GM12878 (cell line): Measurements from ENCODE around the gene MALRD1.

Experiments
- CEBPB ChIP-seq, 2 experiments: fragments of 150-350 bp in 1 of 2; IDR thresholded peaks; 2 replicates each; pipeline ENCODE4 v1.6.1; 2012 to 2014; ENCODE audit warnings: low read depth in 2 of 2, low read length in 2 of 2, borderline replicate concordance in 1 of 2, inconsistent platforms in 1 of 2
- FOXK2 ChIP-seq: fragments of 450-650 bp; IDR thresholded peaks from 2 replicates; pipeline ENCODE4 v1.6.1; 2017; ENCODE audit warnings: mild to moderate bottlenecking, moderate library complexity
- HDAC2 ChIP-seq: fragments of 200-600 bp; sonication (generic); IDR thresholded peaks from 2 replicates; pipeline ENCODE4 v1.6.1; 2017
- RCOR1 ChIP-seq: conservative IDR thresholded peaks from 2 replicates; pipeline ENCODE4 v1.6.1; 2012; ENCODE audit warnings: low read depth, low read length, improper control_type of control experiment
- TF ChIP-seq, protein P1 (sequence below), 3 experiments: IDR thresholded peaks in 2 of 3; conservative IDR thresholded peaks in 1 of 3; 2 replicates each; pipeline ENCODE4 v1.5.1; 2011; ENCODE audit warnings: low read depth in 3 of 3, low read length in 3 of 3, mild to moderate bottlenecking in 3 of 3, control low read depth in 2 of 3, moderate library complexity in 2 of 3, inconsistent platforms in 1 of 3, mixed read lengths in 1 of 3; ENCODE audit not compliant: control insufficient read depth in 2 of 3, insufficient read depth in 1 of 3; ENCODE audit errors: extremely low read depth in 1 of 3

DNA sequence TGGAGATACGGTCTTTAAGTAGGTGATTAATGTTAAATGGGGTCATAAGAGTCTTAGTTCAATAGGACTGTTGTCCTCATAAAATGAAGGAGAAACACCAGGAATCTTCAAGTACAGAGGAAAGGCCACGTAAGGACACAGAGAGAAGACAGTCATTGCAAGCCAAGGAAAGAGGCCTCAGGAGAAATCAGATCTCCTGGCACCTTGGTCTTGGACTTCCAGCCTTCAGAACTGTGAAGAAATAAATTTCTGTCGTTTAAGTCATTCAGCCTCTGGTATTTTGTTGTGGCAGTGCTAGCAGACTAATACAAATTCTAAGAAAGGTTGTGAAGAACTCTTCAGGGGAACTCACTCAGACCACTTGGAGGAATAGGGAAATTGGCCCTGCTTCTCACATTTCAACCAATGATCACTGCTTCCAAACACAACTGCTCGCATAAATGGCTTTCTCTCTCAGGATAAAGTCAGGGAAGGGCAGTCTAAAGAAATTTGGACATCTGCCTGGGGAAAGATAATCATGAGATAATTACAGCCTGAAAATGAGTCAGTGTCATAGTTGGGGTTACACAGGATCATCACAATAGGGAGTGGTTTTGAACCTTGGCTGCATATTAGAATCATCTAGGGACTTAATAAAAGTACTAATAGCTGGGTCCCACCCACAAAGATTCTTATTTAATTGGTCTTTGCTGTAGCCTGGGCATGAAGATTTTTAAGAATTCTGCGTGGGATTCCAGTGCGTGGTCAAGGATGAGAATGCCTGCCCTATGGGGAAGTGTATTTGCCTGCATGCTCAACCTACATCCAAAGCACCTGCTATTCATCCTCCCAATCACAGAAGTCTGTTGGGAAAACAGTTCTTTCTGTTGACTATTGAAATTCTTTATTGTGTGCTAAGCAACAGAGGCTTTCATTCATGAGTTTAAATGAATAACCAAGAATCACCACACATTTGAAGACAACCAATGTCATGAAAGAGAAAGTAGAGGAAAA is 457.0 kb downstream of the MALRD1 start:
- TF ChIP-seq, protein P1, sequence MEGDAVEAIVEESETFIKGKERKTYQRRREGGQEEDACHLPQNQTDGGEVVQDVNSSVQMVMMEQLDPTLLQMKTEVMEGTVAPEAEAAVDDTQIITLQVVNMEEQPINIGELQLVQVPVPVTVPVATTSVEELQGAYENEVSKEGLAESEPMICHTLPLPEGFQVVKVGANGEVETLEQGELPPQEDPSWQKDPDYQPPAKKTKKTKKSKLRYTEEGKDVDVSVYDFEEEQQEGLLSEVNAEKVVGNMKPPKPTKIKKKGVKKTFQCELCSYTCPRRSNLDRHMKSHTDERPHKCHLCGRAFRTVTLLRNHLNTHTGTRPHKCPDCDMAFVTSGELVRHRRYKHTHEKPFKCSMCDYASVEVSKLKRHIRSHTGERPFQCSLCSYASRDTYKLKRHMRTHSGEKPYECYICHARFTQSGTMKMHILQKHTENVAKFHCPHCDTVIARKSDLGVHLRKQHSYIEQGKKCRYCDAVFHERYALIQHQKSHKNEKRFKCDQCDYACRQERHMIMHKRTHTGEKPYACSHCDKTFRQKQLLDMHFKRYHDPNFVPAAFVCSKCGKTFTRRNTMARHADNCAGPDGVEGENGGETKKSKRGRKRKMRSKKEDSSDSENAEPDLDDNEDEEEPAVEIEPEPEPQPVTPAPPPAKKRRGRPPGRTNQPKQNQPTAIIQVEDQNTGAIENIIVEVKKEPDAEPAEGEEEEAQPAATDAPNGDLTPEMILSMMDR (IDR thresholded peaks at IDR 0.05 in 2 of 3, conservative IDR thresholded peaks at IDR 0.05 in 1 of 3; ENCODE audit: control insufficient read depth in 2 of 3, extremely low read depth in 1 of 3, insufficient read depth in 1 of 3, low read depth in 3 of 3, low read length in 3 of 3) = no peak
- TF ChIP-seq FOXK2 (no peak), HDAC2 (no peak), CEBPB (IDR thresholded peaks at IDR 0.05; ENCODE audit: borderline replicate concordance in 1 of 2, low read depth in 2 of 2, low read length in 2 of 2) (no peak), RCOR1 (no peak)
